ENCODE results near the gene CIRBP.

- TF ChIP-seq CTCF (IDR thresholded peaks at IDR 0.05), result no peak
- no peak for TF ChIP-seq POLR2A (IDR thresholded peaks at IDR 0.05)
Measured at GRCh38 chr19:1263188-1263587, 5.9 kb upstream of the CIRBP start.
